Measurements from ENCODE around the gene MARCKSL1.

GRCh38 chr1:32303997-32304622, 31.9 kb downstream of the MARCKSL1 start:
- TF ChIP-seq POLR2A (IDR thresholded peaks at IDR 0.05) (no peak), CTCF (IDR thresholded peaks at IDR 0.05) (no peak)
